Measurements from ENCODE around the gene PRKCA.

- TF ChIP-seq POLR2A (IDR thresholded peaks at IDR 0.05; ENCODE audit: low read depth), result no peak
- no peak for TF ChIP-seq CTCF (IDR thresholded peaks at IDR 0.05)
Observed at GRCh38 chr17:66612993-66613392, 310.6 kb downstream of the PRKCA start.
